GM21381 (cell line): ENCODE data around the gene TFPT.

Source experiments
- ATAC-seq: cut with Tn5 transposase; IDR thresholded peaks from one replicate; pipeline ENCODE4 v1.9.1; 2021; ENCODE audit warnings: mild to moderate bottlenecking, moderate library complexity; ENCODE audit not compliant: unreplicated experiment

TFPT gene

DNA sequence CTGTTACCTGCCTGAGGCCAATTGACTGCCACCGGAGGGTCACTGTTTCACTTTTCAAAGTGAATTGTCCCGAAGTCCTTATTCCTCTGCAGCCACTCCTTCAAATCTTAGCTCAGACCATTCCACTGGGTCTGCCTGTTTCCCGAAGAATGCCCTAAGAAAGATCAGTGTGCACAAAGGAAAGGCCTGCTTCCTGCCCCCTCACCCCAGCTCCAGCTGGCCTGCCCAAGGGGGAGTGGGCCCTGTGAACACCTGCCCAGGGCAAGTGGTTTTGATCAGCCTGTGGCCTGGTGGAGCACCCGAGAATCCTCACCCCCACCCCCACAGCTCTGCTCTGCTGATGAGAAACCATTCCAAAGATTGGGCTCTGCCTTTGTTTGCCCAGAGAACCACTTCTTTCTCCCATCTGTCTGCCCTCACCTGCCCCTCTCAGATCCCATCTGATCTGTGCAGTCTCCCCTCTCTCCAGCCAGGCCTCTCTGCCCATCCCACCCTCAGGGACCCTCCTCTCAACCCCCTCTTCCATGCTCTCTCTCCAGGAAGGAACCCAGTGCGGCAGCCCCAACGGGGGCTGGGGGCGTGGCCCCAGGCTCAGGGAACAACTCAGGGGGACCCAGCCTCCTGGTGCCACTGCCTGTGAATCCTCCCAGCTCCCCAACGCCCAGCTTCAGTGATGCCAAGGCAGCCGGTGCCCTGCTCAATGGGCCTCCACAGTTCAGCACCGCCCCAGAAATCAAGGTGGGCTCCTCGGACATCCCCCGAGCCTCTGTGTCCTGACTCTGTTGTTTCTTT lies 33.8 kb upstream of the TFPT start:
- no peak for ATAC-seq

DNA sequence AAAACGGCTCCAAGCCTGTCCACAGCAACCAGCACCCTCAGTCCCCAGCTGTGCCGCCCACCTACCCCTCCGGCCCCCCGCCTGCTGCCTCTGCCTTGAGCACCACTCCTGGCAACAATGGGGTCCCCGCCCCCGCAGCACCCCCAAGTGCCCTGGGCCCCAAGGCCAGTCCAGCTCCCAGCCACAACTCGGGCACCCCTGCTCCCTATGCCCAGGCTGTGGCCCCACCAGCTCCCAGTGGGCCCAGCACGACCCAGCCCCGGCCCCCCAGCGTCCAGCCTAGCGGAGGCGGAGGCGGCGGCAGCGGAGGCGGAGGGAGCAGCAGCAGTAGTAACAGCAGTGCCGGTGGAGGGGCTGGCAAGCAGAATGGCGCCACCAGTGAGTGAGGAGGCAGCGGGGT lies 32.7 kb upstream of the TFPT start:
- ATAC-seq = no peak

DNA sequence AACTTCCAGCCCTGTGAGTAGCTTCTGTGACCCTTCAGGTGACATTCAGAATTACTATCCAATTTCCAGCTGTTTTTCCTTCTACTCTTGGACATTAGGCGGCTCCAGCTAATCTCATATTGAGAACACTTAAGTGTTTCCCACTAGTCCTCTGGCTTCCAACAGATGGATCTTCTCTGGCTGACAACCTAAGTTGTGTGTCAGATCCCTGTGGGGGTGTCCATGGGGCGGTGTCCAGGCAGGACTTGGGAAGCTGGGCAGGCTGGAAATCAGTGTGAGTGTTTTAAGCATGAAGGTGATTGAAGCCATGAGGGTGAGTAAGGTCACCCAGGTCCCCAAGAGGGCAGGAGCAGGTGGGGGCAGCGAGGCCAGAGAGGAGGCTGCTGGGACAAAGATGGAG lies 32.2 kb upstream of the TFPT start:
- no peak for ATAC-seq

DNA sequence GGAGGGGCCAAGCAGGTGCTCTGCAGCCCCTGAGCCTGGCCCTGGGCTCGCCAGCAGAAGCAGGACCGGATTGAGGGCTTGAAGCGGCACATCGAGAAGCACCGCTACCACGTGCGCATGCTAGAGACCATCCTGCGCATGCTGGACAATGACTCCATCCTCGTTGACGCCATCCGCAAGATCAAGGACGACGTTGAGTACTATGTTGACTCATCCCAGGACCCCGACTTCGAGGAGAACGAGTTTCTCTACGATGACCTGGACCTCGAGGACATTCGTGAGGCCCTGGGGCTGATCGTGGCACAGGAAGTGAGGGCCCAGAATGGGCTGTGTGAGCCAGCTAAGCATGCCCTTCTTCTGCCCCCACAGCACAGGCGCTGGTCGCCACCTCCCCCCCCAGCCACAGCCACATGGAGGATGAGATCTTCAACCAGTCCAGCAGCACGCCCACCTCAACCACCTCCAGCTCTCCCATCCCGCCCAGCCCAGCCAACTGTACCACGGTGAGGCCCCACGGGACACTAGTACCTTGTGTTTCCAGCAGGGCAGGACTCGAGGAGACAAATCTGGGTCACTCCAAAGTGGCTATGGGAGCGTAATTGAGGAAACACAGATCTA lies 30.2 kb upstream of the TFPT start:
- ATAC-seq = no peak

DNA sequence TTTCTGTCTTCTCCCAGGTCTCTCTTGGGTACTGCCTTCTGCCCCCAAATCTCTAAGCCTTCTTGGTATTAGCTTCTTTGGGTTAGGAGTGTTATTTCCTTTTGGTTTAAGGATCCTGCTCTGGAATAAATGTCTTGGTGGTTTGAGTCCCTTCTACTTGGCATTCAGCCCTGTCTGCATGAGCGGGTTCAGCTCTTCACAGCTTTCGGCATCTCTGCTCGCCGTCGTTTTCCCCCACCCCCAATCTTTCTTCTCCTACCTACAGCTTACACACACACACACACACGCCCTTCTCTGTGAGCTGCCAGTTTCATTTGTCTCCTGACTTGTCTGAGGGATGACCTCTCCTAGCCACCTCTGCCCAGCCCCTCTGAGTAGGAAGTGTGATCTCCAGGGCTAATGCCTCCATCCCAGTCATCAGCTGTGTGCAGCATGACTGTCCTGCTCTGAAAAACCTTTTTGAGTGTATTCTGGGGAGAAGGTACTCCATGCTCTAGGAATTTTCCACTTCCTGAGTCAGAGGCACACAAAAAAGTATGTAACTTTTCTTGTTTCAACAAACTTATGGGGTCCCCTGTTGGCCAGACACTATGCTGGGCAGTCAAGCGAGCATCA lies 26.8 kb upstream of the TFPT start:
- ATAC-seq = no peak

DNA sequence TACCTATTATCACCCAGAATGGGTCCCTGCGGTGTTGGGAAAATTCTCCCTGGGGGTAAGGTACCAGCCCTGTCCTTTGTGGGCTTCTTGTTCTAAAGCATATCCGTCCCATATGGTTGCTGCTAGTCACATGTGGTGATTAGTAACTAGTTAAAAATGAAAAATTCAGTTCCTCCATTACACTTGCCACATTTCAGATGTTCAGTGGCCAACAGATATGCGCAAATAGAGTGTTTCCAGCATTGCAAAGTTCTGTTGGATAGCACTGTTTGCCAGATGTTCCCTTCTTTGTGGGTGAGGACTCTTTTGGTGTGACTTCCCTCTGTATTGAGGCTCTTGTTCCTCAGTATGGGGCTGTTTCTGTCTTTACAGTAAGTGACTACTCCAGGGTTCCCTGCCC lies 25.9 kb upstream of the TFPT start:
- ATAC-seq = no peak

DNA sequence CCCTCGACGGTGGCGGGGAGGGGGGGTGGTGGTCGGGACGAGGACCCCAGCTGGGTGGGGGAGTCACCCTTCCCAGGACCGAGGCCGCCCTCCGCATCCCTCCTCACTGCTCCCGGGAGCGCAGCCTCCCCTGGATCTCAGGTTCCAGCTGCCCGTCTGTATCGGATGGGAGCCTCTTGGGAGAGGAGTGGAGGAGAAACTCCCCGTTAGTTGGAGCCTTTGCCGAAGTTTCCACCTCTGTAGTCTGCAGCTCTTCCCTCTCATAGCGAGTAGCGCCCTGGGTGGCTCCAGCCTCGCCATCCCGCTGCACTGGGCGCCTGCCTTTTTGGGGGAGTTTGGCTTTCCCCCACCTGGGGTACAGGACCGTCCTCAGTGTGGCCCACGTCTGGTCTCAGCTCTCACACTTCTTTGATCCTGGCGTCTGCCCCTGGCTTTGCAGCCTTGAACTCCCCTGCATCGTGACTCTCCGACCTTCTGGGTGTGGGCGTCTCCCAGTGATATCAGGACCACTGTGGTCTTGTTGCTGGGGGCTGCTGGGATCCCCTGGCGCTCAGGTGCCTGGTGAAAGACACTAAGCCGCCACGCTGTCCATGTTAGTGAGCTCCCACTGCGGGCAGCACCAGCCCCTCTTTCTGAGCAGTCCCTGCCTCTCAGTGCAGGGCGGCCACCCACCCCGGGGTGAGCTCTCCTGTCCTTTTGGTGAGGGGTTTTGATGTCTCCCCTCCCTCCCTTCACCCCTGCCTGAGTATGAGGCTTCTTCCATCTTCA lies 23.2 kb upstream of the TFPT start:
- no peak for ATAC-seq

DNA sequence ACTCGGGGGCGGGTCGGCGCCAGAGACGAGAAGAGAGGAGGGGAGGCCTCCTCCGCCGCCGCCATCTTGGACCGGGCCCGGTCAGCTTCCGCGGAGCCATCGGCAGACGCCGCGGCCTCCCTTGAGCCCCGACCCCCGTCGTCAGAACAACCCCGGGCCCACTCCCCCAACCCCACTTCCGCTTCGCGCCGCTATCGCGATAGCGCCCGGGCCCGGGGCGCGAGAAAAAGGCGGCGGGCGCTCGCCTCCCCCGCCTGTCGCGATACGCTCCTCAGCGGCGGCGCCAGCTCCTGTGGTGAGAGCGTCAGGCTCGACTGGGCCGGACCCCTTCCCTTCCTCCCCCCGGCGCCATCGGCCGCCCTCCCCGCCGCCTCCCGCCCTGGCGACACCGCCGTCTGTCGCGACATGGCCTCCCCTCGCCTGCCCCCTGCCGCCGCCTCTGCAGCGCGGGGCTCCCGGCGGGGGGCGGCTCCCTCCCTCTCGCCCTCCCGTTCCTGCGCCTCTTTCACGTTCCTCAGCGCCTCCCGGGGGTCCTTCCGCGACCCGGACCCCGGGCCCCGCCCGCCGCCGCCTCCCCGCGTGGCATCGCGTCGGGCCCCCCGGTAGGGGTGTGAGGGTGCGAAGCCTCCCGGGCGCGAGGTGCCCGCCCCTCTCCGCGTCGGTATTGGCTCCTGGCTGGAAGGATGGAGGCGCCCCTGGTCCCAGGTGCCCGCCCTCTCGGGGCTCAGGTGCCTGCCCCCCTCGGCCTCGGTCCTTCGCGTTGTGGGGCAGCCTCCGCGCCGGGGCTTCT lies 22.4 kb upstream of the TFPT start, which contains the start of gene CNOT3:
Gene CNOT3 (plus strand): TSS at position 64 of the 790 bp plus-strand sequence. CDS start 5,217 bp downstream, outside the sequence.
- no peak for ATAC-seq

DNA sequence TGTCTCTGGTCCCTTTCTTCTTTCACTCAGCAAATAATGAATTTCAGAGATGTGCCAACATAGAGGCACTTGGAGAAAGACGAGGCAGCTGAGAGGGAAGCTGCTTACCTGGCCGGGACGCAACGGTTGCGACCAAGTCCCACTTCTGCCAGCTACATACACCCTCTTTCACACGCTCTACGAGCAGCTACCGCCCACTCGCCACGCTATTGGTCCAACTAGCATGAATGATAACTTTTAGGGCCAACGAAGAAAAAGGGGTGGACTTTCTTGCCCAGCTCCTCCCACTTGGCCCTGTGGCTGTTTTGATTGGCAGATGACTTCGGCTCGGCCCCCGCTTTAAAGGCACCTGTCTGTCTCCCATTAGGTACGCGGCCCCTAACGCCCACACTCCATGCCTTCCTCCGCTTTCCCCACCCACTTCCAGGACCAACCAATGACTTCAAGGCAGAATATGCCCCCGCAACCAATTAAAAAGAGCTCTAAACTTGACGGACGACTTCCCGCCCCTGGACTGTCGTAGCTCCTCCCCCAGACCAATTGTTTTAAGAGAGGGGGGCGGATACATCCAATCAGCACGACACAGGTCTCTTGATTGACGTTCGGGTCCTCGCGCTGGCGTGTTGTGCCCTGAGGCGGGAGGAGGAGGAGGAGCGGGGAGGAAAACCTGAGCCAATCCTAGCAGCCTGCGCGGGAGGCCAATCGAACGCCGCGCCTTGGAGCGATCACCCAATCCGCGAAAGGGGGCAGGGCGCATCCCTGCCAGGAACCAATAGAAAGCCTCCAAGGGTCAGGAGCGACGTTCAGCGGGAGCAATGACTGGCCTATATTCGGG lies 21.6 kb upstream of the TFPT start:
- ATAC-seq = peak; percentile 80

DNA sequence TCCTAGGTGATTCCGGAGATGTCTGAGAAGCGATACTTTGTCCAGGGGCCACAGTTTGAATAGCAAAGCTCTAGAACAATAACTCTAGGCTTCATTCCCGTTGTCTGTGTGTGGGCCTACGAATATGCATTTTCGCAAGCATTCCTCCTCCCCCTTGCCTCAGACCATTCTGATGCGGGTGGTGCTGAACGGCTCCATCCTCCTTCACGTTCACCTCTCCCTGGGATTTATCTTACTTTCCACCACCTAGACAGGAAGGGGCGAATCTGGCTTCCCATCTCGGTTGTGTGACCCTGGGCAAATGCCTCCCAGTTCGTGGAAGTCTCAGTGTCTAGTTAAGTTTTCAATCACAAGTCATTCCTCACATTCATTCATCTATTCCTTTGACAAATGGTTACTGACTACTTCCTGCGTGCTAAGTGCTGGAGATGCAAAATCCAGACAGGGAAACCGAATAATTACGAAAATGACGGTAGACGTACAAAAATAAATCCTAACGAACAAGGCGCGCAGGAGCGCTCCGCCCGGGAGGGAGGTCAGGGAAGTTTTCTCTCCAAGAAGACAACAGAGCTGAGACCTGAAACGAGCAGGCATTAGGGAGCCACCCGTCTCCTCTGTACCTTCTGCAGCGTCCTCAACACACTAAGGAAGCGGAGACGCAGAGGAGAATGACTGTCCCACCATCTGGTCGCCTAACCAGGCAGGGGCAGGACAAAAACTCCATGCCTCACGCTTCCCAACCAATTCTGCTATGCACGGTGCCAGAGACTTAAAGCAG lies 20.8 kb upstream of the TFPT start:
- no peak for ATAC-seq

DNA sequence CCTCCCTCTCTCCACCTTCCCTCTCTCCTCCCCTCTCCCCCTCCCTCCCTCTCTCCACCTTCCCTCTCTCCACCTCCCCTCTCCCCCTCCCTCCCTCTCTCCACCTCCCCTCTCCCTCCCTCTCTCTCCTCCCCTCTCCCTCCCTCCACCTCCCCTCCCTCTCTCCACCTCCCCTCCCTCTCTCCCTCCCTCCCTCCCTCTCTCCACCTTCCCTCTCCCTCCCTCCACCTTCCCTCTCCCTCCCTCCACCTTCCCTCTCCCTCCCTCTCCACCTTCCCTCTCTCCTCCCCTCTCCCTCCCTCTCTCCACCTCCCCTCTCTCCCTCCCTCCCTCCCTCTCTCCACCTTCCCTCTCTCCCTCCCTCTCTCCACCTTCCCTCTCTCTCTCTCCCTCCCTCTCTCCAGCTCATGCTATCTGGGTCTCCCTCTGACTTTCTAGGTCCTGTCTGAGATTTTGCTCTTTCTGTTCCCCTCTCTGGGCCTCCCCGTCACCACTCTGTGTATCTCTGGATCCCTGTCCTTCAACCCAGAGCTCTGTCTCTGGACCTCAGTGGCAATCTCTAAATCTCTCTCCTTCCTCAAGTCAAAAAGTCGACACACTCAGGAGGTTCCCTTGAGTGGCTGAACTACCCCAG lies 18.6 kb upstream of the TFPT start:
- ATAC-seq = no peak

DNA sequence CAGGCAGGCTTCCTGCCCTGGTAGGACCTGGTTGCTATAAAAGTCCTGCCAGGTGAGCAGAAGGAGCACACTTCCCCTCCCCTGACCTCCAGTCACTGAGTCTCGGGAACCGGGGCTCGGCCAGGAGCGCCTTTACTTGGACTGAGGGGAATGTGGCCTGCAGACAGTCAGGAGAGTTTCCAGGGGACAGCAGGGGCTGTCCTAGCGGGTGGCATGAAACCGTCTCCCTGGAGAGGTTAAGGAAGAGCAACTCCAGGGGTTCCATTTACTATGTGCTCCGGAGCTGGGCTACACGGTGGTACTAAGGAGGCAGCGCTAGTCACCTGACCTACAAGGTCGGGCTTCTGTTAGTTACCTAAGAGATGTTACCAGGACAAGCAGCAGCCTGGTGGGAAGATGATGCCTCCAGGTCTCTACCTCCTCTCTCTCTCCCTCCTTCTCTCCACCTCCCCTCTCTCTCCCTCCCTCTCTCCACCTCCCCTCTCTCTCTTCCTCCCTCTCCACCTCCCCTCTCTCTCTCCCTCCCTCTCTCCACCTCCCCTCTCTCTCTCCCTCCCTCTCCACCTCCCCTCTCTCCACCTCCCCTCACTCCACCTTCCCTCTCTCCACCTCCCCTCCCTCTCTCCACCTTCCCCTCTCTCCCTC lies 18.0 kb upstream of the TFPT start:
- ATAC-seq = no peak

DNA sequence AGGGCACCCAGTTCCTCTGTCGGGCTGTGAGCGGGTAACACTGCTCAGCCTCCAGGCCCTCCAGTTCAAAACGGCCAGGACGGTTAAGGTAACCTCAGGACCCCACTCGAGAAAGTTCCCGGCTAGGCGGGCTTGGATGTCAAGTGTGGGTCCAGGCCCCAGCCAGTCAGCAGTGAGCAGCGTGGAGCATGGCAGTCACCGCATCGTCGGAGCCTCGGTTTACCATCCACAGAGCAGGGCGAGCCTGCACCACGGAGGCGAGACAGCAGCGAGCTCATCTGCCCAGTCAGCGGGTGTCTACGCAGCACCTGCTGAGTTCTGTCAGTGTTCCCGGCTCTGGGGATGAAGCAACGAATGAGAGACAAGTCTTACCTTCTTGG lies 14.2 kb upstream of the TFPT start:
- ATAC-seq = no peak

DNA sequence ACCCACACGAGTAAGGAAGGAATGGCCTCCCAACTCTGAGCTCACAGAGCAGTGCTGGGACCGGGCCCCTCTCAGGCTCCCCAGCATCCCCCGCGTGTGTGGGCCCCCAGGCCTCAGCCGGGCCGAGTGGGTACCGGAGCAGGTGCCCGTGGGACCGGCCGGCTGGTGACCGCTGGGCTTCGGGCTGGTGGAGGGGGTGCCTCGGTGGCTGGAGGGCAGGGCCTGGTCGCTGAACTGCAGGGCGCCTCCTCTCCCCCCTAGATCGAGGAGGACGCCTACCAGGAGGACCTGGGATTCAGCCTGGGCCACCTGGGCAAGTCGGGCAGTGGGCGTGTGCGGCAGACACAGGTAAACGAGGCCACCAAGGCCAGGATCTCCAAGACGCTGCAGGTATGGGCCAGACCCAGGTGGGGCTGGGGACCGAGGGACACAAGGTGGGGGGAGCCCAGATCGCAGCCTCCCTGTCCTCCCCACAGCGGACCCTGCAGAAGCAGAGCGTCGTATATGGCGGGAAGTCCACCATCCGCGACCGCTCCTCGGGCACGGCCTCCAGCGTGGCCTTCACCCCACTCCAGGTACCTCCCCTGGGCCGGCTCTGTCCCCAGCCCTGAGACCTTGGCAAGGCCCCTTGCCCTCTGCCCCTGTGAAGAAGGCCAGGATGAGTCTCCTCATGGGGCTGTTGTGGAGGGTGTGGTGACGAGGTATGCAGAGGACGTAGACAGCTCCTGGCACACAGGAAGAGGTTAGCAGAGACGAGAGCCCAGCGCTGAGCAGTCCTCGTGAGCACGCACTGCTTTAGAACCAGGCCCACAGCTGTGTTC lies 13.5 kb upstream of the TFPT start:
- ATAC-seq = no peak

DNA sequence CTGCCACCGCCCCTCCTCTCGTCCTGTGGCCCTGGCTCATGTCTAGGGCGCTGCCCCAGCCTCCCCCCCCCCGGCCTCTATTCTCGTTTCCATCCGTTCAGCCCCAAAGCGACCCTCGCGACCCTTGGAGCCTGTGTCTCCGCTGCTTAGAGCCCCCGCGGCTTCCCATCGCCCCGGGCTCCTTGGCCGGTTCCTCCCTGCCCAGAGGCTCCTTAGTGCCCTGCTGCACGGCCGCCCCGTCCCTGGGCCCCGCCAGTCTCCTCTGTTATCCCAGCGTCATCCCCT lies 12.9 kb upstream of the TFPT start:
- ATAC-seq = no peak

DNA sequence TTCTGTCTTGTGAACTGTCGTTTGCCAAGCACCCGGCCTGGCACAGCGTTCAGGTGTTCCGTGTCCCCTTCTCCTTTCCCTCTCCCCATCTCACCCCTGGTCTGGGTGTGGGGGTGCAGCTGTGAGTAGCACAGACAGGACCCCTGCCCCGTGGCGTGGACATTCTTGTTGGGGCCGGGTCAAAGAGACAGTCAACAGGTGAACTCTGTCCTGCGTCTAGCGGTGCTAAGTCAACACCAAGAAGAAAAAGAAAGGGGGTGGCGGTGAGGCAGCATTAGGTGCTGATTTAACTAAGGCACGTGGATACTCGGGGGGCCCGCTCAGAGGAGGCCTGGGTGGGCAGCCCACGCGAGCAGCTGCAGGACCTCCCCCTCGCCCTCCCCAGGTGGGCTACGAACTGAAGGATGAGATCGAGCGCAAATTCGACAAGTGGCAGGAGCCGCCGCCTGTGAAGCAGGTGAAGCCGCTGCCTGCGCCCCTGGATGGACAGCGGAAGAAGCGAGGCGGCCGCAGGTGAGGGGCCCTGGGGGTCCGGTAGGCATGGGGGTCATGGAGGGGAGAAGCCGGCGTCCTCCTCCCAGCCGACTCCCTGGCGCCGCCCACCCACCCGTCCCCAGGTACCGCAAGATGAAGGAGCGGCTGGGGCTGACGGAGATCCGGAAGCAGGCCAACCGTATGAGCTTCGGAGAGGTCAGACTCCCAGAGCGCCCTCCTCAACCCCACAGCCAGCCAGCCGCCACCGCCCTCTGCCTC lies 12.4 kb upstream of the TFPT start:
- ATAC-seq = no peak

DNA sequence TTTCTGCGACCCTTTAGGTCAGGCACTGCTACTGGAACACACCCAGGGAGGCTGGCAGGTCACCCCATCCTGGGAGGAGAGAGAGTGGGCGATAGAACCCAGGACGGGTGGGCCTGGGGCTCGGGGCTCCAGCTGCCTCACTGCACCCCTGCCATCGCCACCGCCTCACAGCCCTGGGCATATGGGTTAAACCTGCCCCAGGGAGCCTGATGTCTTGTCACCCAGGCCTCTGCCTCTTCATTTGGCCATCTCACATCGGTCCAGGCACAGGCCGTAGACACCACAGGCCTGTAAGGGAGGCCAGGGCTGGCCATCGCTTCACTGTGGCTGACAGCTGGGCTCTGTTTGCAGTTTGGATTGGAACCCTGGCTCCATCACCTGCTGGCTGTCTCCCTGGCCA lies 10.3 kb upstream of the TFPT start:
- no peak for ATAC-seq
